HG03139 (cell line): Measurements from ENCODE around the gene MCRIP2.
"Not testable (repeated sequence)": the region's sequence is repeated elsewhere in the genome, so short reads cannot be mapped to it uniquely, and the experiment has no call there.

Source experiments
- ATAC-seq: cut with Tn5 transposase; IDR thresholded peaks from one replicate; pipeline ENCODE4 v1.9.1; 2021; ENCODE audit not compliant: unreplicated experiment

The MCRIP2 gene

GRCh38 chr16:641326-642188 is at the start of gene MCRIP2:
TSS of gene MCRIP2 (plus strand) at chr16:641828. CDS start at chr16:641992, 164 bp downstream.
- ATAC-seq, result no peak

GRCh38 chr16:591892-592517 is 49.6 kb upstream of the MCRIP2 start:
- no peak for ATAC-seq

GRCh38 chr16:592518-593306 is 48.9 kb upstream of the MCRIP2 start:
- ATAC-seq, result no peak

GRCh38 chr16:593406-593805 is 48.2 kb upstream of the MCRIP2 start:
- ATAC-seq, result no peak

- ATAC-seq, result no peak
These were observed 47.8 kb upstream of the MCRIP2 start for GRCh38 chr16:593807-594206.

- no peak for ATAC-seq
These were observed 46.5 kb upstream of the MCRIP2 start for GRCh38 chr16:595094-595528.

GRCh38 chr16:595942-596735 is 45.5 kb upstream of the MCRIP2 start:
- ATAC-seq, result no peak

GRCh38 chr16:596736-597060 is 44.9 kb upstream of the MCRIP2 start:
- ATAC-seq, result no peak

GRCh38 chr16:597655-598054 is 44.0 kb upstream of the MCRIP2 start:
- ATAC-seq, result not testable (repeated sequence)

GRCh38 chr16:598823-599739 is 42.5 kb upstream of the MCRIP2 start:
- no peak for ATAC-seq

- ATAC-seq, result no peak
These were observed 40.8 kb upstream of the MCRIP2 start for GRCh38 chr16:600781-601180.

- ATAC-seq, result no peak
These were observed 37.7 kb upstream of the MCRIP2 start for GRCh38 chr16:603933-604332.

- ATAC-seq, result no peak
These were observed 34.8 kb upstream of the MCRIP2 start for GRCh38 chr16:606656-607307.

GRCh38 chr16:608019-608418 is 33.6 kb upstream of the MCRIP2 start:
- ATAC-seq, result no peak

GRCh38 chr16:609316-609715 is 32.3 kb upstream of the MCRIP2 start:
- ATAC-seq, result no peak

- ATAC-seq, result no peak
These were observed 31.6 kb upstream of the MCRIP2 start for GRCh38 chr16:609984-610383.

- ATAC-seq, result no peak
These were observed 30.9 kb upstream of the MCRIP2 start for GRCh38 chr16:610513-611381.

- no peak for ATAC-seq
These were observed 26.5 kb upstream of the MCRIP2 start for GRCh38 chr16:615122-615521.
